Stomach (tissue), 9 donors: Measurements from ENCODE around the gene DPYSL5. TPM values are rescaled to one million over a fixed set of nuclear protein-coding genes. Genes with fewer than 3 reads are reported as not detected.

Experiments used
- DNase-seq, 2 donors: peaks; one replicate each; pipeline versions ENCODE4 v3.0.0 to v3.0.0-alpha.2; 2013 to 2019
- H3K27ac ChIP-seq, 5 donors: fragments of 200-600 bp in 4 of 5; sonication (generic) in 4 of 5; one replicate each; pipeline ENCODE4 v1.5.1; 2013 to 2019; ENCODE audit warnings: mild to moderate bottlenecking in 1 of 5, moderate library complexity in 1 of 5
- H3K27me3 ChIP-seq, 3 donors: fragments of 200-600 bp; sonication (generic); one replicate each; pipeline ENCODE4 v1.5.1; 2017 to 2019; ENCODE audit warnings: mixed run types in 1 of 3
- H3K36me3 ChIP-seq, 4 donors: fragments of 200-600 bp; sonication (generic); 1 replicate in 3 of 4; 2 replicates in 1 of 4; pipeline ENCODE4 v1.5.1; 2016 to 2019
- H3K4me1 ChIP-seq, 4 donors: fragments of 200-600 bp; sonication (generic); one replicate each; pipeline ENCODE4 v1.5.1; 2016 to 2019
- H3K4me3 ChIP-seq, 4 donors: fragments of 200-600 bp; sonication (generic) in 3 of 4; one replicate each; pipeline ENCODE4 v1.5.1; 2016 to 2019; ENCODE audit warnings: mild to moderate bottlenecking in 1 of 4
- H3K9me3 ChIP-seq, 4 donors: fragments of 200-600 bp; sonication (generic); one replicate each; pipeline ENCODE4 v1.5.1; 2016 to 2019
- EP300 ChIP-seq: sonication (generic); formaldehyde crosslinking; IDR thresholded peaks from one replicate; pipeline ENCODE4 v1.6.1; 2017; ENCODE audit warnings: antibody characterized with exemption
- POLR2A ChIP-seq, 4 donors: fragments of 450-650 bp; IDR thresholded peaks; one replicate each; pipeline ENCODE4 v1.6.1; 2016; ENCODE audit warnings: antibody characterized with exemption in 4 of 4, control low read depth in 2 of 4, mild to moderate bottlenecking in 1 of 4, moderate library complexity in 1 of 4
- POLR2AphosphoS5 ChIP-seq, 3 donors: sonication (generic); formaldehyde crosslinking; IDR thresholded peaks; one replicate each; pipeline ENCODE4 v1.6.1; 2016; ENCODE audit warnings: antibody characterized with exemption in 3 of 3
- WGBS, 5 donors: extraction: QIAGEN DNeasy Blood & Tissue Kit in 3 of 5; methylation state at CpG; one replicate each; pipeline versions ENCODE4 v1.1.5 to v1.1.7; 2013 to 2018; 5-methylcytosine and 5-hydroxymethylcytosine counted together
- intact Hi-C: fragments of 100-400 bp; cut with DNase I; formaldehyde crosslinking; loops from one replicate; pipeline ENCODE4 v1.15.1; 2023; ENCODE audit warnings: low total_unique reads
- polyA plus RNA-seq, 3 donors: library from polyadenylated mRNA; stranded (reverse); fragments of 200-250 nt; gene quantifications; one replicate each; pipeline ENCODE4 v1.2.3, GENCODE V29; 2013
- total RNA-seq, 5 donors: library from RNA; depleted of rRNA; stranded (reverse); fragments of >200 nt; gene quantifications; one replicate each; pipeline versions ENCODE4 v1.1.0 to v1.2.3, GENCODE V29; 2014 to 2016
- TF ChIP-seq, protein P1 (sequence below), 7 experiments: fragments of 450-650 bp in 4 of 7; fragments of 200-600 bp in 3 of 7; sonication (generic) in 3 of 7; IDR thresholded peaks; one replicate each; pipeline ENCODE4 v1.5.1; 2016 to 2019; ENCODE audit warnings: antibody characterized with exemption in 7 of 7, control low read depth in 2 of 7, mild to moderate bottlenecking in 1 of 7
- donor health status: healthy with polysubstance abuse.
- donor health status: Bipolar disorder and iron deficiency.
- donor health status: healthy.

The DPYSL5 gene
- total and polyA plus RNA-seq, 8 donors: 0.06 to 0.55 TPM; not detected in 6

- H3K36me3 ChIP-seq: no peaks in the 10 kb centered on the region
- no peak overlapping the region for H3K4me3 ChIP-seq
- peaks cover 0 to 35% (median 0%) of the 10 kb centered on the region in 3 donors for H3K27me3 ChIP-seq
- TF ChIP-seq, protein P1, sequence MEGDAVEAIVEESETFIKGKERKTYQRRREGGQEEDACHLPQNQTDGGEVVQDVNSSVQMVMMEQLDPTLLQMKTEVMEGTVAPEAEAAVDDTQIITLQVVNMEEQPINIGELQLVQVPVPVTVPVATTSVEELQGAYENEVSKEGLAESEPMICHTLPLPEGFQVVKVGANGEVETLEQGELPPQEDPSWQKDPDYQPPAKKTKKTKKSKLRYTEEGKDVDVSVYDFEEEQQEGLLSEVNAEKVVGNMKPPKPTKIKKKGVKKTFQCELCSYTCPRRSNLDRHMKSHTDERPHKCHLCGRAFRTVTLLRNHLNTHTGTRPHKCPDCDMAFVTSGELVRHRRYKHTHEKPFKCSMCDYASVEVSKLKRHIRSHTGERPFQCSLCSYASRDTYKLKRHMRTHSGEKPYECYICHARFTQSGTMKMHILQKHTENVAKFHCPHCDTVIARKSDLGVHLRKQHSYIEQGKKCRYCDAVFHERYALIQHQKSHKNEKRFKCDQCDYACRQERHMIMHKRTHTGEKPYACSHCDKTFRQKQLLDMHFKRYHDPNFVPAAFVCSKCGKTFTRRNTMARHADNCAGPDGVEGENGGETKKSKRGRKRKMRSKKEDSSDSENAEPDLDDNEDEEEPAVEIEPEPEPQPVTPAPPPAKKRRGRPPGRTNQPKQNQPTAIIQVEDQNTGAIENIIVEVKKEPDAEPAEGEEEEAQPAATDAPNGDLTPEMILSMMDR (IDR thresholded peaks at IDR 0.05): no peak
- TF ChIP-seq POLR2A (IDR thresholded peaks at IDR 0.05) (no peak), EP300 (no peak), POLR2AphosphoS5 (IDR thresholded peaks at IDR 0.05) (no peak)
- no peaks in the 10 kb centered on the region for H3K4me1 ChIP-seq
- intact Hi-C loops: no loop called here
- no peak for DNase-seq
- WGBS, 5 donors: 84 to 89% (median 87%) methylated on average over 4 of the region's 4 CpGs
- H3K9me3 ChIP-seq: no peaks in the 10 kb centered on the region
- H3K27ac ChIP-seq: no peak overlapping the region
These were observed 22.7 kb downstream of the DPYSL5 start for GRCh38 chr2:26870585-26871095.

GRCh38 chr2:26873286-26873983 is 25.5 kb downstream of the DPYSL5 start:
- 69 to 73% (median 70%) methylated on average over 6 of the region's 6 CpGs for WGBS, 5 donors
- intact Hi-C loops: no loop called here
- Histone ChIP-seq H3K4me3 (no peak overlapping the region), H3K27ac (no peak overlapping the region), H3K9me3 (no peaks in the 10 kb centered on the region), H3K27me3 (peaks cover 0 to 41% (median 0%) of the 10 kb centered on the region in 3 donors), H3K4me1 (no peaks in the 10 kb centered on the region), H3K36me3 (no peaks in the 10 kb centered on the region)
- TF ChIP-seq, protein P1 (IDR thresholded peaks at IDR 0.05): no peak
- TF ChIP-seq EP300: no peak
- TF ChIP-seq POLR2AphosphoS5 (IDR thresholded peaks at IDR 0.05): no peak
- TF ChIP-seq POLR2A (IDR thresholded peaks at IDR 0.05): no peak
- DNase-seq: no peak

- no peak overlapping the region for H3K27ac ChIP-seq
- no peak overlapping the region for H3K4me3 ChIP-seq
- peaks cover 0 to 32% (median 0%) of the 10 kb centered on the region in 3 donors for H3K27me3 ChIP-seq
- H3K36me3 ChIP-seq: no peaks in the 10 kb centered on the region
- WGBS, 5 donors: 53 to 75% (median 68%) methylated on average over 2 of the region's 2 CpGs
- H3K9me3 ChIP-seq: no peaks in the 10 kb centered on the region
- TF ChIP-seq POLR2A (IDR thresholded peaks at IDR 0.05) (no peak), EP300 (no peak), POLR2AphosphoS5 (IDR thresholded peaks at IDR 0.05) (no peak)
- TF ChIP-seq, protein P1 (IDR thresholded peaks at IDR 0.05): no peak
- DNase-seq: no peak
- no peaks in the 10 kb centered on the region for H3K4me1 ChIP-seq
- intact Hi-C loops: no loop called here
These were observed 26.6 kb downstream of the DPYSL5 start for GRCh38 chr2:26874514-26874913.

- Histone ChIP-seq H3K4me3 (no peak overlapping the region), H3K36me3 (no peaks in the 10 kb centered on the region), H3K9me3 (no peaks in the 10 kb centered on the region), H3K27ac (no peak overlapping the region), H3K4me1 (no peaks in the 10 kb centered on the region), H3K27me3 (peaks cover 0 to 34% (median 0%) of the 10 kb centered on the region in 3 donors)
- WGBS, 5 donors: 78 to 94% (median 85%) methylated on average over 4 of the region's 4 CpGs
- intact Hi-C loops: no loop called here
- no peak for DNase-seq
- TF ChIP-seq, protein P1 (IDR thresholded peaks at IDR 0.05): no peak
- no peak for TF ChIP-seq EP300
- no peak for TF ChIP-seq POLR2AphosphoS5 (IDR thresholded peaks at IDR 0.05)
- TF ChIP-seq POLR2A (IDR thresholded peaks at IDR 0.05): no peak
These were observed 27.2 kb downstream of the DPYSL5 start for GRCh38 chr2:26875065-26875634.
